ENCODE data around the gene FRG2.
"Not testable (repeated sequence)": the region's sequence is repeated elsewhere in the genome, so short reads cannot be mapped to it uniquely, and the experiment has no call there.

The FRG2 gene

DNA sequence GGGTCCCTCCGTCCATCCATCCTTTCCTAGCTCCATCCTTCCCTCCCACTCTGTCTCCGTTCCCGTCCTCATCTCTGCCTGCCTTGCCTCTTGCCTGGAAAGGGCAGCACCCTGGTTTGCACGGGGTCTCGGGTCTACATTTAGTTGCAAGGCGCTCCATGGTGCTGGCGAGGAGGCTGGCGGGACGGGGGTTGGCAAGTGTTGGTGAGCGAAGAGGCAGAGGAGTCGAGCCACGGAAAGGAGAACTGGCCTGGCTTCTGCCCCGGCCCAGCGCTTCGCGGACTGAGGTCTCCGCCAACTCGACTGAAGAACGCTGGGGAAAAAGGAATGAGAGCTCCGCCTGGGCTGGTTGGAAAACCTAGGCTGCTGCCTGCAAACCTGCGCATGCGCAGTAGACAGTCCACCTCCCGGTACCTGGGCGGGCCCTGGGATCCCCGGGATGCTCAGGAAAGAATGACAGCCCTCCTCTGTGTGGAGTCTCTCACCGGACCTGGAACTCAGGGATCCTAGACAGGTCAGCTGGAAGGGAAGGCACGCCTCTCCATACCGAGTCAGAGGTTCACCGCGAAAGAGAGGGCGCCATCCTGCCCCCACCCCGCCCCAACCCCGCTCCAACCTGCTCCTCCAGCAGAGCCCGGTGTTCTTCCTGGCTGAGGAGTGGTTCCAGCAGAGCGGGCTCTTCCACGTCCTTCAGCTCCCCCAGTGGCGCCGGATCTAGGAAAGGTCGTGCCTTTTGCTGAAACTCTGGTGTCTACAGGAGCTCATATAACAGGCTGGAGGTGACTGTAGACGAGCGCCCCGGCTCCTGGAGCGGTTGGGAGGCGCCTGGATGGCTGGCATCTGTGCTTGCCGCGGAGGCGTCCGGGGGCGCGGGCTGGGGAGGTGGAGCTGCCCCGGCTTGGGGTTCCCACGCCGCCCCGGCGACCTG lies 6.0 kb downstream of the FRG2 start:
- in situ Hi-C loops (cut with HindIII; ENCODE audit: low sequenced_read_pairs) = no loop called here
- peak overlapping the region; percentile 3 for H3K4me3 ChIP-seq (ENCODE audit: low read depth, low read length)
- TF ChIP-seq, protein P1, sequence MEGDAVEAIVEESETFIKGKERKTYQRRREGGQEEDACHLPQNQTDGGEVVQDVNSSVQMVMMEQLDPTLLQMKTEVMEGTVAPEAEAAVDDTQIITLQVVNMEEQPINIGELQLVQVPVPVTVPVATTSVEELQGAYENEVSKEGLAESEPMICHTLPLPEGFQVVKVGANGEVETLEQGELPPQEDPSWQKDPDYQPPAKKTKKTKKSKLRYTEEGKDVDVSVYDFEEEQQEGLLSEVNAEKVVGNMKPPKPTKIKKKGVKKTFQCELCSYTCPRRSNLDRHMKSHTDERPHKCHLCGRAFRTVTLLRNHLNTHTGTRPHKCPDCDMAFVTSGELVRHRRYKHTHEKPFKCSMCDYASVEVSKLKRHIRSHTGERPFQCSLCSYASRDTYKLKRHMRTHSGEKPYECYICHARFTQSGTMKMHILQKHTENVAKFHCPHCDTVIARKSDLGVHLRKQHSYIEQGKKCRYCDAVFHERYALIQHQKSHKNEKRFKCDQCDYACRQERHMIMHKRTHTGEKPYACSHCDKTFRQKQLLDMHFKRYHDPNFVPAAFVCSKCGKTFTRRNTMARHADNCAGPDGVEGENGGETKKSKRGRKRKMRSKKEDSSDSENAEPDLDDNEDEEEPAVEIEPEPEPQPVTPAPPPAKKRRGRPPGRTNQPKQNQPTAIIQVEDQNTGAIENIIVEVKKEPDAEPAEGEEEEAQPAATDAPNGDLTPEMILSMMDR (IDR thresholded peaks at IDR 0.05; ENCODE audit: low read depth, low read length) = no peak
- DNase-seq (ENCODE audit: low read depth, low spot score) = peak; percentile 23

DNA sequence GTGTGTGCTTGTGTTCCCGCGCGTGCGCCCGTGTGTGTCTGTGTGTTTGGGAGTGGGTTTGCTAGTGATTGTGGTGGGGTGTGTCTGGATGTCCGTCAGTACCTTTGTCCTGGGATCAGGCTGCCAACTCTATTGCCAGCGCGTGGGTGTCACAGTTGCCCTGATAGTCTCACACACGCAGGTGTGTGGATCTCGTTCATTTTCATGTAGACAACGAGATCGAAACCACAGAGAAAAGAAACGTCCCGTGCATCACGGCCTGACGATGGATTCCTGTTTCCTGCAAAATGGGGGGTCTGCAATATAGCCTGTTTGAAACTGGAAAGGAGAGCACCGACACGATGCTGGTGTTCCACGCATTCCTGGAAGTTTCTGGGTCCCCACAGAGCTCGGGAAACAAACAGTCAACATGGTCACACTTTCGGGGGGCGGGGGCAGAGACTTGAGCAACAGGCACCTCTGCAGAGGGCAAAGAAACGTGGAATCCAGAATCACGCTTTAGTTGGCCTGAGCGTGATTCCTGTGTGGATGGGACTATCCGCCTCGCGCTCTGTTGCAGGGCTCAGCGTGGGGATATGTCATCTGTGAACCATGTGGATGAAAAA lies 7.1 kb downstream of the FRG2 start:
- in situ Hi-C loops (cut with HindIII; ENCODE audit: low sequenced_read_pairs); H3K4me3 ChIP-seq (ENCODE audit: low read depth, low read length); DNase-seq (ENCODE audit: low read depth, low spot score): not testable (repeated sequence)

DNA sequence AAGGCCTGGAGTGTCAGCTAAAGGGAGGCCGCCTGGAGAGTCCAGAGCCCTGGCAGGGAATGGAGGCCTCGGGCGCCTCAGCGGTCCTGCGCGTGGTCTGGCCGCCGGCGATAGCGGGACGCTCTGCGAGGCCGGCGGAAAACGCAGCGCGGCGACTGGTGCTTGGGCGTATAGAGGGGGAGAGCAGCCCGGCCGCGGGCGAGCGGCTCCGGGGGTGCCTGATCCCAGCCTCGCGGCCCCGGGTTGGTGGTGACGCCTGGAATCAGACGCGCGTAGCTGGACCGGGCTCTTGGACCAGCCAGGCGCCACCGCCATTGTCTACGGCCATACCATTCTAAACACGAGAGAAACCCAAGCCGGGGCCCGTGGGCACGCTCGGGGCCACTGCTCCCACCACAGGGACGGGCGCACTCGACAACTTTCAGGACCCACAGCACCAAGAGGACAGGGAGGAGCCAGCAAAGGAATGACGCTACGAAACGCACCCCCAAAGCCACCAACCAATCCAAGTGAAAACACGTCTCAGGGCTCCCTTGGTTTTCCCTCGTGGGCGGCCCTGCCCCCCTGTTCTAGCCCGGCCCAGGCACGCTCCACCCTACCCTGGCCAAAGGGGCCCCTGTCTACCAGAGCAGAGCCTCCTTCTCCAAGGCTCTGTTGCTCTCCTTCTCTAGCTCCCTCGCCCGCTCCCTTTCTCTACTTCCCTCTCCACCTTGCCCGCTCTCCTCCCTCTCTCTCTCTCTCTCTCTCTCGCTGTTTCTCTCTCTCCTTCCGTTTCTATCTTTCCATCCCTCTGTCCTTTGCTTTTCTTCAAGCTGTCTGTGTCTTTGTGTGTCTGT lies 7.8 kb downstream of the FRG2 start:
- in situ Hi-C loops (cut with HindIII; ENCODE audit: low sequenced_read_pairs) = no loop called here
- TF ChIP-seq, protein P1 (IDR thresholded peaks at IDR 0.05; ENCODE audit: low read depth, low read length) = no peak
- H3K4me3 ChIP-seq (ENCODE audit: low read depth, low read length) = no peak overlapping the region
- no peak for DNase-seq (ENCODE audit: low read depth, low spot score)

DNA sequence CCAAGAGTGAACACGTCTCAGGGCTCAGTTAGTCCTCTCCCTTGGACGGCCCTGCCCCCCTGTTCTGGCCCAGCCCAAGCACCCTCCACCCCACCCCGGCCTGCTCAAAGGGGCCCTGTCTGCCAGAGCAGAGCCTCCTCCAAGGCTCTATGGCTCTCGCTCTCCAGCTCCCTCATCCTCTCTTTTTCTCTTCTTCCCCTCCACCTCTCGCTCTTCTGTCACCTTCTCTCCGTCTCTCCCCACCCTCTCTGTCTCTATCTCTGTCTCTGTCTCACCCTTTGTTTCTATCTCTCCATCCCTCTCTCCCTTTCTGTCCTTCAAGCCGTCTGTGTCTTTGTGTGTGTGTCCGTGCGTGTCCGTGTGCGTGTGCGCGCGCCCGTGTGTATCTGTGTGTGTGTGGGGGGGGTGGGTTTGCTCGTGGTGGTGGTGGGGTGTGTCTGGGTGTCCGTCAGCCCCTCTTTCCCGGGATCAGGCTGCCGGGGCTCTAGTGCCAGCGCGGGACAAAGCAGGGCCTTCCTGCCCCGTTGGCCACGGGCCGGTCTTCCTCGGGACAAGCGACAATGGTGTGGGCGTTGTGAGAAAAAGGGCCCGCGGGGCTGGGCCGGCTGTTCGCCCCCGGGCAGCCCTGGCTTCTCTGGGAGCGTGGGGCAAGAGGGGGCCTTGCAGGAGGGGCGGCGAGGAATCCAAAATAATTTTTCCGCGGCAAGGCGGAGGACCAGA lies 8.7 kb downstream of the FRG2 start:
- in situ Hi-C loops (cut with HindIII; ENCODE audit: low sequenced_read_pairs) = no loop called here
- TF ChIP-seq, protein P1 (IDR thresholded peaks at IDR 0.05; ENCODE audit: low read depth, low read length) = no peak
- no peak overlapping the region for H3K4me3 ChIP-seq (ENCODE audit: low read depth, low read length)
- no peak for DNase-seq (ENCODE audit: low read depth, low spot score)

DNA sequence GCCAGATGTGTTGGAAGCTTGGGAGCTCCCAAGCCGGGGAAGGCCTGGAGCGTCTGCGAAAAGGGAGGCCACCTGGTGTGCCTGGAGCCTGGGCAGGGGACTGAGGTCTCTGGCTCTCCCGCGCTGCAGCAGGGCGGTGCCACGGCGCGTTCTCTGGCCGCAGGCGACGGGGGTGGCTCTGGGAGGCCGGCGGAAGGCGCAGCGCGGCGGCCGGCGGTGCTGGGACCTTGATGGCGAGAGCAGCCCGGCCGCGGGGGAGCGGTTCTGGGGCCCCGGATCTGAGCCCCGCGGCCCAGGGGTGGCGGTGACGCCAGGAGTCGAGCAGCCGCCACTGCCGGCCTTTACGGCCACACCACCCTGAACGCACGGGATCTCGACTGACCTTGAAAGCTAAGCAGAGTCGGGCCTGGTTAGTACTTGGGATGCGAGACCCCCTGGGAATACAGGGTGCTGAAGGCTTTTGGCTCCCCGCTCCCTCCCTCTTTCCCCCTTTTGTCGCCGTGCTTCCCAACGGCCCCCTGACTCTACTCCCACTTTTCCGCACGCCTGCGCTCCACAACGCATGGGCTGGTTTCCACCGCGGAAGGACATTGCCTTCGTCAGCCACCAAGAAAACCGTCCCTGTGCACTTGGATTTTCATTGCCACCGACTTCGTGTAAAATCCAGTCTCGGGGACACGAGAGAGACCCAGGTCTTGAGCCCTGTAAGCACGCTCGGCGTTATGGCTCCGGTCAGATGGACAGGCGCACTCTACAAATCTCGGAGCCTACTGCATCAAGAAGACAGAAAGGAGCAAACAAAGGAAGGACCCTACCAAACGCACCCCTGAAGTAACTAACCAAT lies 9.5 kb downstream of the FRG2 start:
- TF ChIP-seq, protein P1 (IDR thresholded peaks at IDR 0.05; ENCODE audit: low read depth, low read length) = no peak
- in situ Hi-C loops (cut with HindIII; ENCODE audit: low sequenced_read_pairs) = no loop called here
- no peak for DNase-seq (ENCODE audit: low read depth, low spot score)
- no peak overlapping the region for H3K4me3 ChIP-seq (ENCODE audit: low read depth, low read length)

Measured in astrocyte of the spinal cord (primary cell).